GM12878 (cell line): ENCODE measurements around the gene CHMP1A.

Source experiments
- BCL11A ChIP-seq: IDR thresholded peaks from 2 replicates; pipeline ENCODE4 v1.6.1; 2011; ENCODE audit warnings: low read depth, low read length
- CTCF ChIP-seq, 3 experiments: IDR thresholded peaks in 2 of 3; conservative IDR thresholded peaks in 1 of 3; 2 replicates each; pipeline ENCODE4 v1.5.1; 2011; ENCODE audit warnings: low read depth in 3 of 3, low read length in 3 of 3, mild to moderate bottlenecking in 3 of 3, control low read depth in 2 of 3, moderate library complexity in 2 of 3, inconsistent platforms in 1 of 3, mixed read lengths in 1 of 3; ENCODE audit not compliant: control insufficient read depth in 2 of 3, insufficient read depth in 1 of 3; ENCODE audit errors: extremely low read depth in 1 of 3
- EP300 ChIP-seq, 2 experiments: fragments of 150-350 bp in 1 of 2; IDR thresholded peaks; 2 replicates each; pipeline ENCODE4 v1.6.1; 2011 to 2012; ENCODE audit warnings: low read depth in 2 of 2, low read length in 2 of 2, borderline replicate concordance in 1 of 2, improper control_type of control experiment in 1 of 2, inconsistent platforms in 1 of 2; ENCODE audit not compliant: control insufficient read depth in 1 of 2
- EZH2 ChIP-seq: IDR thresholded peaks from 2 replicates; pipeline ENCODE4 v1.6.1; 2012; ENCODE audit warnings: low read depth, mild to moderate bottlenecking, control low read depth, inconsistent platforms, low read length, borderline replicate concordance; ENCODE audit not compliant: control insufficient read depth
- HSF1 ChIP-seq: fragments of 150-350 bp; IDR thresholded peaks from 2 replicates; pipeline ENCODE4 v1.6.1; 2014; ENCODE audit warnings: mild to moderate bottlenecking, low read depth, low read length
- RAD21 ChIP-seq: IDR thresholded peaks from 2 replicates; pipeline ENCODE4 v1.6.1; 2011; ENCODE audit warnings: mild to moderate bottlenecking, low read depth, low read length, moderate library complexity; ENCODE audit not compliant: insufficient read depth

DNA sequence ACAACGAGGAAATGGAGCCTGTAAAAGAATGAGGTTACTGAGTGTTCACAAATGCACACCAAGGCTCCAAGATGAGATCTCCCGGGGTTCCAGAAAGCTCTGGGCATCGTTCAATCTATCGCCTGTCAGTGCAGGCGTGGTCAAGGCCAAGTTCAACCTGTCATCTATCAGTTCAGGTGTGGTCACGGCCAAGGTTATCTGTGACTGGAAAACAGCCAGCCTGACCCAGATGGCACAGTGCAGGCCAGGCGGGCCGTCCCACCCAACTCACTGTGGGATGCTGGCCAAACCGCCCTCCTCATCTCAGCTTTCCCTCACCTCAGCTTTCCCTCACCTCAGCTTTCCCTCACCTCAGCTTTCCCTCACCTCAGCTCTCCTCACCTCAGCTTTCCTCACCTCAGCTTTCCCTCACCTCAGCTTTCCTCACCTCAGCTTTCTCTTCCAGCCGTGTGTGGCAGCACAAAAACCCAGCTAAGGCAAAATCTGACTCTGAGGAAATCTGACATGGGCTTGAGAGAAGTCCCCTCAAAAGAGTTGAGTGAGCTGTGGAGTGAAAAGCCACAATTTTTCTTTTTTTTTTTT is 2.4 kb downstream of the CHMP1A start:
- TF ChIP-seq EP300 (IDR thresholded peaks at IDR 0.05; ENCODE audit: borderline replicate concordance in 1 of 2, control insufficient read depth in 1 of 2, low read depth in 2 of 2, low read length in 2 of 2) (no peak), HSF1 (no peak), RAD21 (no peak), EZH2 (no peak), CTCF (IDR thresholded peaks at IDR 0.05 in 2 of 3, conservative IDR thresholded peaks at IDR 0.05 in 1 of 3; ENCODE audit: control insufficient read depth in 2 of 3, extremely low read depth in 1 of 3, insufficient read depth in 1 of 3, low read depth in 3 of 3, low read length in 3 of 3) (no peak), BCL11A (no peak)
